Body of pancreas (tissue), 4 donors: ENCODE data around the gene MAP1B. TPM values are rescaled to one million over a fixed set of nuclear protein-coding genes. Genes with fewer than 3 reads are reported as not detected.

Source experiments
- ATAC-seq: fragments of 150-250 bp; one replicate; pipeline ENCODE4 v1.9.1; 2016
- DNase-seq, 4 donors: peaks; one replicate each; pipeline ENCODE4 v3.0.0-alpha.2; 2019
- H3K27ac ChIP-seq, 4 donors: fragments of 200-600 bp; sonication (generic); 1 replicate in 3 of 4; 2 replicates in 1 of 4; pipeline versions ENCODE4 v1.5.1 to v1.6.1; 2016 to 2019; ENCODE audit warnings: mild to moderate bottlenecking in 1 of 4, mixed read lengths in 1 of 4, moderate library complexity in 1 of 4
- H3K27me3 ChIP-seq, 2 donors: fragments of 200-600 bp; sonication (generic); one replicate each; pipeline ENCODE4 v1.6.0; 2016; ENCODE audit warnings: mild to moderate bottlenecking in 1 of 2
- H3K36me3 ChIP-seq, 2 donors: fragments of 200-600 bp; sonication (generic); replicated peaks in 1 of 2; 2 replicates each; pipeline ENCODE4 v1.5.1; 2016; ENCODE audit warnings: low read depth in 2 of 2; ENCODE audit not compliant: insufficient read depth in 1 of 2
- H3K4me1 ChIP-seq: fragments of 200-600 bp; sonication (generic); one replicate; pipeline ENCODE4 v1.6.0; 2016
- H3K4me3 ChIP-seq, 2 donors: fragments of 200-600 bp; sonication (generic); 1 replicate in 1 of 2; 2 replicates in 1 of 2; pipeline ENCODE4 v1.5.1; 2016 to 2019
- H3K9me3 ChIP-seq, 3 donors: fragments of 200-600 bp; sonication (generic); 1 replicate in 2 of 3; 2 replicates in 1 of 3; pipeline ENCODE4 v1.5.1; 2016
- POLR2A ChIP-seq, 3 donors: fragments of 450-650 bp; IDR thresholded peaks; one replicate each; pipeline ENCODE4 v1.6.1; 2016; ENCODE audit warnings: antibody characterized with exemption in 3 of 3, mild to moderate bottlenecking in 2 of 3
- WGBS, 2 donors: methylation state at CpG; one replicate each; pipeline ENCODE4 v1.1.5; 2017; 5-methylcytosine and 5-hydroxymethylcytosine counted together
- intact Hi-C: fragments of 100-400 bp; cut with DNase I; formaldehyde crosslinking; loops from one replicate; pipeline ENCODE4 v1.15.1; 2023
- total RNA-seq, 2 donors: library from RNA; depleted of rRNA; stranded (reverse); fragments of >200 nt; gene quantifications; one replicate each; pipeline ENCODE4 v1.1.0, GENCODE V29; 2016
- TF ChIP-seq, protein P1 (sequence below), 7 experiments: fragments of 450-650 bp in 4 of 7; fragments of 200-600 bp in 3 of 7; sonication (generic) in 3 of 7; IDR thresholded peaks; one replicate each; pipeline ENCODE4 v1.5.1; 2016 to 2019; ENCODE audit warnings: antibody characterized with exemption in 7 of 7

The MAP1B gene
- total RNA-seq, 2 donors from 2014 or later = 30.4 to 69.9 TPM

- WGBS, 2 donors = 86 to 87% methylated on average over 4 of the region's 4 CpGs
- Histone ChIP-seq H3K4me3 (no peak overlapping the region), H3K27me3 (no peaks in the 10 kb centered on the region), H3K27ac (no peak overlapping the region), H3K4me1 (no peaks in the 10 kb centered on the region), H3K36me3 (no peaks in the 10 kb centered on the region), H3K9me3 (peaks cover 0 to 2% (median 0%) of the 10 kb centered on the region in 3 donors)
- intact Hi-C loops = no loop called here
- DNase-seq (no peak), ATAC-seq (no peak)
- TF ChIP-seq, protein P1, sequence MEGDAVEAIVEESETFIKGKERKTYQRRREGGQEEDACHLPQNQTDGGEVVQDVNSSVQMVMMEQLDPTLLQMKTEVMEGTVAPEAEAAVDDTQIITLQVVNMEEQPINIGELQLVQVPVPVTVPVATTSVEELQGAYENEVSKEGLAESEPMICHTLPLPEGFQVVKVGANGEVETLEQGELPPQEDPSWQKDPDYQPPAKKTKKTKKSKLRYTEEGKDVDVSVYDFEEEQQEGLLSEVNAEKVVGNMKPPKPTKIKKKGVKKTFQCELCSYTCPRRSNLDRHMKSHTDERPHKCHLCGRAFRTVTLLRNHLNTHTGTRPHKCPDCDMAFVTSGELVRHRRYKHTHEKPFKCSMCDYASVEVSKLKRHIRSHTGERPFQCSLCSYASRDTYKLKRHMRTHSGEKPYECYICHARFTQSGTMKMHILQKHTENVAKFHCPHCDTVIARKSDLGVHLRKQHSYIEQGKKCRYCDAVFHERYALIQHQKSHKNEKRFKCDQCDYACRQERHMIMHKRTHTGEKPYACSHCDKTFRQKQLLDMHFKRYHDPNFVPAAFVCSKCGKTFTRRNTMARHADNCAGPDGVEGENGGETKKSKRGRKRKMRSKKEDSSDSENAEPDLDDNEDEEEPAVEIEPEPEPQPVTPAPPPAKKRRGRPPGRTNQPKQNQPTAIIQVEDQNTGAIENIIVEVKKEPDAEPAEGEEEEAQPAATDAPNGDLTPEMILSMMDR (IDR thresholded peaks at IDR 0.05) = no peak
- no peak for TF ChIP-seq POLR2A (IDR thresholded peaks at IDR 0.05)
Measured at GRCh38 chr5:72161951-72162350, 54.7 kb downstream of the MAP1B start.

DNA sequence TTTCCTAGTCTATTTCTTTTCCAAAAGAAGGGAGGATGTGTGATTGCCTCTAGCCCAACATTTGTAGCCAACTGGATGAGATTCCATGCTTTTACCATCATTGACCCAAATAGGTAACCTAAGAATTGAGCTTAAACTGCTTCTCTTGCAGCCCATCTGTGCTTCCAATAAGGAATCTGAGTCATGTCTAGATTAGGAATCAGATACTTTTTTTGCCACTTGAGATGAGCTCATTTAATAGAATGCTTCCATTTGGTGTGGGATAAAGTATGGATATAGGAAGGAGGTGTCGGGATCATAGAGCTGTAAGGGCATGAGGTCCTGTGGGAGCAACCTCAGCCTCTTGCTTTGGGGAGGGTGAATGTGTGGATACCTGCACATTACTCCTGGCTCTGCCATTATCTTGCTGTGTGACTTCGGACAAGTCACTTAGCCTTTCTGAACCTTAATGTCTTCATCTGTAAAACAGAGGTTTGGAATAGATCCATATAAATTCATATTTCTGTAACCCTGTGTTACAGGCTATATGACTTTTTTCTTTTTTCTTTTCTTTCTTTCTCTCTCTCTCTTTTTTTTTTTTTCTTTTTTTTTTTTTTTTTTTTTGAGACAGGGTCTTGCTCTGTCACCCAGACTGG lies 56.2 kb downstream of the MAP1B start:
- TF ChIP-seq POLR2A (IDR thresholded peaks at IDR 0.05) = no peak
- TF ChIP-seq, protein P1 (IDR thresholded peaks at IDR 0.05) = no peak
- H3K27ac ChIP-seq = no peak overlapping the region
- peaks cover 0 to 2% (median 0%) of the 10 kb centered on the region in 3 donors for H3K9me3 ChIP-seq
- H3K4me3 ChIP-seq = no peak overlapping the region
- no peak for ATAC-seq
- H3K36me3 ChIP-seq = no peaks in the 10 kb centered on the region
- no peaks in the 10 kb centered on the region for H3K27me3 ChIP-seq
- no peak for DNase-seq
- H3K4me1 ChIP-seq = no peaks in the 10 kb centered on the region
- intact Hi-C loops = no loop called here
- 91 to 97% methylated on average over 2 of the region's 2 CpGs for WGBS, 2 donors

GRCh38 chr5:72166070-72166979 lies 59.0 kb downstream of the MAP1B start:
- DNase-seq = peak in 3 of 4 donors; percentile 26 to 29 (median 27)
- Histone ChIP-seq H3K4me3 (no peak overlapping the region), H3K4me1 (no peaks in the 10 kb centered on the region), H3K27me3 (no peaks in the 10 kb centered on the region), H3K36me3 (no peaks in the 10 kb centered on the region), H3K27ac (peak overlapping the region in 1 of 4 donors; percentile 11), H3K9me3 (no peaks in the 10 kb centered on the region)
- TF ChIP-seq, protein P1 (IDR thresholded peaks at IDR 0.05) = no peak
- no peak for TF ChIP-seq POLR2A (IDR thresholded peaks at IDR 0.05)
- 55% methylated on average over 14 to 15 of the region's 15 CpGs for WGBS, 2 donors
- intact Hi-C loops = no loop called here
- ATAC-seq = no peak

- Histone ChIP-seq H3K4me1 (no peaks in the 10 kb centered on the region), H3K36me3 (no peaks in the 10 kb centered on the region), H3K27ac (no peak overlapping the region), H3K9me3 (no peaks in the 10 kb centered on the region), H3K4me3 (no peak overlapping the region), H3K27me3 (no peaks in the 10 kb centered on the region)
- no peak for DNase-seq
- TF ChIP-seq, protein P1 (IDR thresholded peaks at IDR 0.05) = no peak
- TF ChIP-seq POLR2A (IDR thresholded peaks at IDR 0.05) = no peak
- intact Hi-C loops = no loop called here
- WGBS, 2 donors = 91 to 96% methylated on average over 1 of the region's 1 CpG
- ATAC-seq = no peak
Measured at GRCh38 chr5:72167257-72167656, 60.0 kb downstream of the MAP1B start.
